ENCODE data around the gene GTPBP3. TPM values are rescaled to one million over a fixed set of nuclear protein-coding genes. Genes with fewer than 3 reads are reported as not detected.

The GTPBP3 gene
- polyA plus RNA-seq, 3 donors, result 1.0 to 22.0 (median 1.7) TPM

GRCh38 chr19:17365361-17365760 lies 28.0 kb downstream of the GTPBP3 start:
- Histone ChIP-seq H3K27ac (ENCODE audit: low read depth in 1 of 2, low read length in 2 of 2) (no peak overlapping the region), H3K4me3 (replicated peaks in 1 of 3; ENCODE audit: low read depth in 2 of 3, low read length in 3 of 3) (no peak overlapping the region), H3K9ac (ENCODE audit: insufficient read depth, low read length, poor library complexity, severe bottlenecking) (no peak overlapping the region), H2AFZ (ENCODE audit: insufficient read depth, low read depth, low read length, poor library complexity, severe bottlenecking) (no peak overlapping the region), H3K9me3 (replicated peaks in 1 of 2; ENCODE audit: control insufficient read depth in 1 of 2, insufficient read depth in 1 of 2, low read length in 2 of 2) (no peaks in the 10 kb centered on the region), H3K4me1 (ENCODE audit: control insufficient read depth in 1 of 2, insufficient read depth in 2 of 2, low read length in 2 of 2) (peaks cover 9 to 11% of the 10 kb centered on the region in 2 donors), H3K36me3 (replicated peaks in 1 of 2; ENCODE audit: control insufficient read depth in 1 of 2, insufficient read depth in 2 of 2, low read length in 2 of 2) (no peaks in the 10 kb centered on the region), H4K20me1 (ENCODE audit: insufficient read depth, low read length) (no peaks in the 10 kb centered on the region), H3K4me2 (replicated peaks; ENCODE audit: extremely low read depth, low read length, poor library complexity, severe bottlenecking) (no peak overlapping the region), H3K27me3 (ENCODE audit: control insufficient read depth in 2 of 2, insufficient read depth in 2 of 2, low read length in 2 of 2) (no peaks in the 10 kb centered on the region), H3K79me2 (ENCODE audit: insufficient read depth, low read length) (no peaks in the 10 kb centered on the region)
- DNase-seq, result no peak
- Mint-ChIP-seq H3K4me3 (no peak overlapping the region), H3K9me3 (no peaks in the 10 kb centered on the region), H3K27me3 (ENCODE audit: low read depth in 3 of 3) (peaks cover 0 to 12% (median 6%) of the 10 kb centered on the region in 3 donors), H3K4me1 (peaks cover 7% of the 10 kb centered on the region), H3K36me3 (no peaks in the 10 kb centered on the region), H3K27ac (no peak overlapping the region)
- intact Hi-C loops (cut with micrococcal nuclease), result no loop called here
- WGBS (ENCODE audit: insufficient coverage), result 98% methylated on average over 22 of the region's 22 CpGs
- no peak for TF ChIP-seq CTCF (IDR thresholded peaks at IDR 0.05)

- Histone ChIP-seq H4K20me1 (ENCODE audit: insufficient read depth, low read length) (no peaks in the 10 kb centered on the region), H3K9me3 (replicated peaks in 1 of 2; ENCODE audit: control insufficient read depth in 1 of 2, insufficient read depth in 1 of 2, low read length in 2 of 2) (no peaks in the 10 kb centered on the region), H3K79me2 (ENCODE audit: insufficient read depth, low read length) (no peaks in the 10 kb centered on the region), H3K4me2 (replicated peaks; ENCODE audit: extremely low read depth, low read length, poor library complexity, severe bottlenecking) (peak overlapping the region; percentile 61), H3K27ac (ENCODE audit: low read depth in 1 of 2, low read length in 2 of 2) (peak overlapping the region in 1 of 2 donors; percentile 71), H2AFZ (ENCODE audit: insufficient read depth, low read depth, low read length, poor library complexity, severe bottlenecking) (peak overlapping the region; percentile 57), H3K4me3 (replicated peaks in 1 of 3; ENCODE audit: low read depth in 2 of 3, low read length in 3 of 3) (peak overlapping the region in 1 of 3 experiments; percentile 63), H3K36me3 (replicated peaks in 1 of 2; ENCODE audit: control insufficient read depth in 1 of 2, insufficient read depth in 2 of 2, low read length in 2 of 2) (no peaks in the 10 kb centered on the region), H3K9ac (ENCODE audit: insufficient read depth, low read length, poor library complexity, severe bottlenecking) (no peak overlapping the region), H3K4me1 (ENCODE audit: control insufficient read depth in 1 of 2, insufficient read depth in 2 of 2, low read length in 2 of 2) (peaks cover 14 to 18% of the 10 kb centered on the region in 2 donors), H3K27me3 (ENCODE audit: control insufficient read depth in 2 of 2, insufficient read depth in 2 of 2, low read length in 2 of 2) (no peaks in the 10 kb centered on the region)
- Mint-ChIP-seq H3K4me3 (peak overlapping the region; percentile 32 to 79), H3K4me1 (peaks cover 12% of the 10 kb centered on the region), H3K36me3 (no peaks in the 10 kb centered on the region), H3K27ac (peak overlapping the region; percentile 70 to 90 (median 84)), H3K27me3 (ENCODE audit: low read depth in 3 of 3) (peaks cover 0 to 10% (median 1%) of the 10 kb centered on the region in 3 donors), H3K9me3 (no peaks in the 10 kb centered on the region)
- DNase-seq, result peak; percentile 58 to 90 (median 88)
- intact Hi-C loops (cut with micrococcal nuclease), result no loop called here
- 0% methylated on average over 5 of the region's 8 CpGs for WGBS (ENCODE audit: insufficient coverage)
- TF ChIP-seq CTCF (IDR thresholded peaks at IDR 0.05), result no peak
Observed at GRCh38 chr19:17370026-17370587, 32.8 kb downstream of the GTPBP3 start.

All from CD14-positive monocyte (primary cell).